ENCODE data around the gene HSPA1A.
"Not testable (repeated sequence)": the region's sequence is repeated elsewhere in the genome, so short reads cannot be mapped to it uniquely, and the experiment has no call there.

The HSPA1A gene

DNA sequence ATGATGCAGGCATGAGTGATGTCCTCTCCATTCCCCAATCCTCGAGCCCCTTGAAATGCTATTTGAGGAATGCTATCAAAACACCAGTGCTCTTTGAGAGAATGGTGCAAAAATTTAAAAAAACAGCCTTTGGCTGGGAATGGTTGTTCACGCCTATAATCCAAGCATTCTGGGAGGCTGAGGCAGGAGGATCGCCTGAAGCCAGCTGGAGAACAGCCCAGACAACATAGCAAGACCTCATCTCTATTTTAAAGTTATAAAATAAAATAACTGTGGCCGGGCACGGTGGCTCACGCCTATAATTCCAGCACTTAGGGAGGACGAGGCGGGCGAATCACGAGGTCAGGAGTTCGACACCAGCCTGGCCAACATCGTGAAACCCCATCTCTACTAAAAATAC lies 15.6 kb upstream of the HSPA1A start:
- no peak overlapping the region for H3K4me3 ChIP-seq (ENCODE audit: control insufficient read depth, low read depth, low read length)
- DNase-seq (ENCODE audit: low read depth), result no peak
- TF ChIP-seq, protein P1, sequence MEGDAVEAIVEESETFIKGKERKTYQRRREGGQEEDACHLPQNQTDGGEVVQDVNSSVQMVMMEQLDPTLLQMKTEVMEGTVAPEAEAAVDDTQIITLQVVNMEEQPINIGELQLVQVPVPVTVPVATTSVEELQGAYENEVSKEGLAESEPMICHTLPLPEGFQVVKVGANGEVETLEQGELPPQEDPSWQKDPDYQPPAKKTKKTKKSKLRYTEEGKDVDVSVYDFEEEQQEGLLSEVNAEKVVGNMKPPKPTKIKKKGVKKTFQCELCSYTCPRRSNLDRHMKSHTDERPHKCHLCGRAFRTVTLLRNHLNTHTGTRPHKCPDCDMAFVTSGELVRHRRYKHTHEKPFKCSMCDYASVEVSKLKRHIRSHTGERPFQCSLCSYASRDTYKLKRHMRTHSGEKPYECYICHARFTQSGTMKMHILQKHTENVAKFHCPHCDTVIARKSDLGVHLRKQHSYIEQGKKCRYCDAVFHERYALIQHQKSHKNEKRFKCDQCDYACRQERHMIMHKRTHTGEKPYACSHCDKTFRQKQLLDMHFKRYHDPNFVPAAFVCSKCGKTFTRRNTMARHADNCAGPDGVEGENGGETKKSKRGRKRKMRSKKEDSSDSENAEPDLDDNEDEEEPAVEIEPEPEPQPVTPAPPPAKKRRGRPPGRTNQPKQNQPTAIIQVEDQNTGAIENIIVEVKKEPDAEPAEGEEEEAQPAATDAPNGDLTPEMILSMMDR (IDR thresholded peaks at IDR 0.05; ENCODE audit: control insufficient read depth, insufficient read depth, low read depth, low read length, missing control alignments), result no peak

DNA sequence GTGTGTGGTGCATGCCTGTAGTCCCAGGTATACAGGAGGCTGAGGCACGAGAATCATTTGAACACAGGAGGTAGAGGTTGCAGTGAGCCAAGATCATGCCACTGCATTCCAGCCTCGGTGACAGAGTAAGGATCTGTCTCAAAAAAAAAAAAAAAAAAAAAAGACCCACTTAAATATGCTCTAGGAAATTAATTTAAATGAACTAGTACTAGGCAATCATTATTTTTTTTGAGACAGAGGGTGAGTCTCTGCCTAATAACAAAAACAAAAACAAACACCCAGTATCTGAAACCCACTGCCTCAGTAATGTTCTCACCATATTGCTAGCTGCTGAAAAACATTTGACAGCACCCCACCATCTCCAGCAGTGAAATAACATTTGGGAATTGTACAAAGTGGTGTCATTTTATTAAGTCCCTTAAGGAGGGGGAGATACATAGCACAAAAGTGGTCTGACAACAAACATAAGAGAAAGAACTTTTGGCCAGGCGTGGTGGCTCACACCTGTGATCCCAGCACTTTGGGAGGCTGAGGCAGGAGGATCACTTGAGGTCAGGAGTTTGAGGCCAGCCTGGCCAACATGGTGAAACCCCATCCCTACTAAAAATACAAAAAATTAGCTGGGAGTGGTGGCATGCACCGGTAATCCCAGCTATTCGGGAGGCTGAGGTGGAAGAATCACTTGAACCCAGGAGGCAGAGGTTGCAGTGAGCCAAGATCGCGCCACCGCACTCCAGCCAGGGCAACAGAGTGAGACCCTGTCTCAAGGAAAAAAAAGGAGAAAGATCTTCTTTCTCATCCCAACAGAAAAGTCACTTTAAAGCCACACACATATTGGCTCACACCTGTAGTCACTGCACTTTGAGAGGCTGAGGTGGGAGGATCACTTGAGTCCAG lies 14.1 kb upstream of the HSPA1A start:
- not testable (repeated sequence) for H3K4me3 ChIP-seq (ENCODE audit: control insufficient read depth, low read depth, low read length); DNase-seq (ENCODE audit: low read depth)

DNA sequence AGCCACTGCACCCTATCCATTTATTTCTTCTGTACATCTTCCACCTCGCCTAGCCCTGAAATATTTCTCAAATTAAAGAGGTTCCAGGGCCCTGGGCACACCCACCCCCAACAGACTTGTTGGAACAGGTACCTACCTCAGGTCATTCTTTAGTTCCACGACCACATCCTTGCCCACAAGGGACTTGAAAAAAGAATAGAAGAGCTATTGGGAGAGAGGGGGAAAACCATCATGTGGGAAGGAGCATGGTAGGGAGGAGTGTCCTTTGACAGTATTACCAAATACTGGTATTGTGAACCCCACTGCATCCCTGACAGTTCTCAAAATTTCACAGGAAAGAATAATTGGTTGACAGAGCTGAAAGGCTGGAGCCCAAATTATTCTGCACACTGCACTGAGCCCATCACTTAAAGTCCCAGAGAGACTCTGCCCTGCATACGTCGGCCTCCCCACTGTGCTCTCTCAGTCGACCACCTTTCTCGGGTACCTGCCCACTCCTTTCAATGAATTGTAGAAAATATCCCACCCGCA lies 9.3 kb upstream of the HSPA1A start:
- H3K4me3 ChIP-seq (ENCODE audit: control insufficient read depth, low read depth, low read length), result peak overlapping the region; percentile 73
- DNase-seq (ENCODE audit: low read depth), result no peak
- TF ChIP-seq, protein P1 (IDR thresholded peaks at IDR 0.05; ENCODE audit: control insufficient read depth, insufficient read depth, low read depth, low read length, missing control alignments), result no peak

DNA sequence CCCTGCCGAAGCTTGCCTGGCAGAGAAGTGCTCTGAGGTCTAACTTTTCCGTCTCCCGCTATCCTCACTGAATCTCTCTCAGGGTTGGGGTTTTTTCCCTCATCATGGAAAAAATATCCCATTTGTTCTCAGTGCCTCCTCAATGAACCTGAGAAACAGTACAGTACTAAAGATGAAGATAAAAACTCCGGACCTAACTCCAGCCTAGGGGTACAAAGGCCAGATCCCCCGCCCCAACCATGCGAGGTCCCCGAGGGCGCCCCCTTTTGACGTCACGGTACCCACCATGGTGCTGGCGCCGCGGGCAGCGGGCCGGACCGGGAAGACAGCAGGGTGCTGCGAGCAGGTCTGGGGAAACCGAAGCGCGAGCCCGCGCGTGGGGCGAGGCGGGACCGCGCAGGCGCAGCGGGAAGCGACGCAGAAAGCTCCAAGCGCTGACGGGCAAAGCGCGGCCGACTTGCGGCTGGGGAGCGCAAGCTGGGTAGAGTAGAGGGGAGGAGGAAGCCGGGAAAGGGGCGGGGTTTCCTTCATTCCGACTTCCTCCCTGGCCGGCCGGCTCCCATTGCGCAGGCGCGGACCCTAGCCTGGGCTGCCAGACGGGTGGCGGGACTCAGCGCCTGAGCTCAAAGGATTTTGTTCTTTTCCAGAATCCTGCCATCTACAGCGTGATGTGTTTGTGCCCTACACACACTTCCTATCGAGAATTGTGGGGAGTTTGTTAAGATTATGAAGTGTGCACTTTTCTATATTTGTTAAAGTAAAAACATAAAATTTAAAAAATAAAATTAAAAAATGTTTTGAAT lies 8.7 kb upstream of the HSPA1A start, which contains the start of gene LSM2:
Gene LSM2, minus strand, starts transcription at position 497 of the 803 bp plus-strand sequence. Its CDS starts 209 bp downstream, at position 288.
- H3K4me3 ChIP-seq (ENCODE audit: control insufficient read depth, low read depth, low read length), result peak within 1 kb of the TSS; percentile 73
- peak; percentile 90 for DNase-seq (ENCODE audit: low read depth)
- TF ChIP-seq, protein P1 (IDR thresholded peaks at IDR 0.05; ENCODE audit: control insufficient read depth, insufficient read depth, low read depth, low read length, missing control alignments), result no peak

DNA sequence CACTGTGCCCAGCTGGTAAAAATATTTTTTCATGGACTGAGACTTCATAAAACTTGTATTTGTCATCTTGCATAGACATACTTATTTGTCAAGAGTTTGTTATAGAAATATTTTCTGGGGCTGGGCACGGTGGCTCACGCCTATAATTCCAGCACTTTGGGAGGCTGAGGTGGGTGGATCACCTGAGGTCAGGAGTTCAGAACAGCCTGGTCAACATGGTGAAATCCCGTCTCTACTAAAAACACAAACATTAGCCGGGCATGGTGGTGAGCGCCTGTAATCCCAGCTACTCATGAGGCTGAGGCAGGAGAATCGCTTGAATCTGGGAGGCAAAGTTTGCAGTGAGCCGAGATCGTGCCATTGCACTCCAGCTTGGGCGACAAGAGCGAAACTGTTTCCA lies 6.7 kb upstream of the HSPA1A start:
- not testable (repeated sequence) for DNase-seq (ENCODE audit: low read depth); H3K4me3 ChIP-seq (ENCODE audit: control insufficient read depth, low read depth, low read length)

DNA sequence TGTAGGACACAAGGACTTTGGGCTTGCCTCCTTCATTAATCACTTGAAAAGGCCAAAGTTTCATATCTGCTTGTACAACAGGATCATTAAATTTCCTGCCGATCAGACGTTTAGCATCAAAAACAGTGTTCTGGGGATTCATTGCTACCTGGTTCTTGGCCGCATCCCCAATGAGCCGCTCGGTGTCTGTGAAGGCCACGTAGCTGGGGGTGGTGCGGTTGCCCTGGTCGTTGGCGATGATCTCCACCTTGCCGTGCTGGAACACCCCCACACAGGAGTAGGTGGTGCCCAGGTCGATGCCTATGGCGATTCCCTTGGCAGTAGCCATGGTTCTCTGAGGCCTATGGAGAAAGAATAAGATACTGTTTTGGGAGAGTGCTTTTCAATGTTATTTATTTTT lies 3.7 kb upstream of the HSPA1A start:
- TF ChIP-seq, protein P1 (IDR thresholded peaks at IDR 0.05; ENCODE audit: control insufficient read depth, insufficient read depth, low read depth, low read length, missing control alignments), result no peak
- no peak for DNase-seq (ENCODE audit: low read depth)
- H3K4me3 ChIP-seq (ENCODE audit: control insufficient read depth, low read depth, low read length), result no peak overlapping the region

DNA sequence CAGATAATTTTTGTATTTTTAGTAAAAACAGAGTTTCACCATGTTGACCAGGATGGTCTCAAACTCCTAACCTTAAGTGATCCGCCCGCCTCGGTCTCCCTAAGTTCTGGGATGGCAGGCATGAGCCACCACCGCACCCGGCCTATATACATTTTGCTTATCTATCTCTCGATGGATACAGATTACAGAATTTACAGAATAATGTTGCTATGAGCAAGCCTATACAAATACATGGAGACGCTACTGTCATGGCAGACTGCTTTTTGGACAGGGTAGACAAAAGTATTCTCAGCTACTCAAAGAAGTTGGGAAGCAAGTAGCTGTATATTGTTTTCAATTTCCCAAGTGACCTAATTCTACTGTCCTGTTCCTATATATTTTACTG lies 1.9 kb upstream of the HSPA1A start:
- H3K4me3 ChIP-seq (ENCODE audit: control insufficient read depth, low read depth, low read length), result no peak overlapping the region
- DNase-seq (ENCODE audit: low read depth), result no peak
- TF ChIP-seq, protein P1 (IDR thresholded peaks at IDR 0.05; ENCODE audit: control insufficient read depth, insufficient read depth, low read depth, low read length, missing control alignments), result no peak
